ENCODE measurements around the gene DDX21.
"Not testable (repeated sequence)": the region's sequence is repeated elsewhere in the genome, so short reads cannot be mapped to it uniquely, and the experiment has no call there.

DDX21 gene

DNA sequence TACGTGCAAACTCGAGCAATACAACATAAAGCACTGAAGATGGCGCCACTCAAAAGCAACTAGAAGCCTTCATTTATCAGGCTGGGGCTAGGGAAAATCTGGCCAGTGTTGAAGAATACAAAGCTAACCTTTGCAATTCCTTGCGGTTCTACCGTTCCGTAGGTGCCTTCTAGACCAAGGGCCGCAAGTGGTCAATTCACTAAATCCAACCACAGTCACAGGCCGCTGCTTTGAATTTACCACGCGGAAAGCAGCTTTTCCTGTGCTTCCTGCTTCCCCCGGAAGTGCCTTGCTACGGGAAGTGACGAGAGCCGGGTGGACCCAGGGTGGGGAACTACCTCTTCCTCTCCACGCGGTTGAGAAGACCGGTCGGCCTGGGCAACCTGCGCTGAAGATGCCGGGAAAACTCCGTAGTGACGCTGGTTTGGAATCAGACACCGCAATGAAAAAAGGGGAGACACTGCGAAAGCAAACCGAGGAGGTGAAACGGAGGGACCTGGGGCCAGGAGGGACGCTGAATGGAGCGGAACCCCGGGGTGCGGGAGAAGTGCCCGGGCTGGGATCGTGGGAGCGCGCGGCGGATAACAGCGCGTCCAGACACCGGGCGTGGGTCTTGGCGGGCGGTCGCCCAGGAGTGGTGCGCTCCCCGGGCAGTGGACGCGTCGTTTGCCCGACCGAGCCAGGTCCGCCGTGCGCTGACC, at the start of gene DDX21:
DDX21 (plus strand) TSS at position 339 of the 701 bp plus-strand sequence; CDS start at position 395, 56 bp downstream.
- peak; percentile 87 for DNase-seq (ENCODE audit: low spot score)

DNA sequence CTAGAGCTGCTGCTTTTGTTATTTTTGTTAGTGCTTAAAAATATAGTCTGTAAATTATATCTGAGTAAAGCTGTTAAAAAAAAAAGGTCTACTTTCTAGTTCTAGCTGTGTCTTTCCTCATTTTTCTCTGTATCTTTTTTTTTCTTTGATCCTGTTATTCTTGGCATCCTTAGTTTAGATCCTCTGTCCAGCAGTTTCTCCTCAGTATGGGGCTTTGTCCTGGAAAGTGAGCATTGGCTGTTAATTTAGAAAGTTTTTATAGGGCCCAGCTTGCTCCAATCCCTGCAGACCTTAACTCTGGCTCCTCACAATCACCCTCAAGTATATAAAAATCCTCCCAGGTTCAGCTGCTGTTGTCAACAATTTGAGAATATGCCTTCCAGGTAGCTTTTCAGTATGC, 31.4 kb upstream of the DDX21 start:
- DNase-seq (ENCODE audit: low spot score), result no peak

DNA sequence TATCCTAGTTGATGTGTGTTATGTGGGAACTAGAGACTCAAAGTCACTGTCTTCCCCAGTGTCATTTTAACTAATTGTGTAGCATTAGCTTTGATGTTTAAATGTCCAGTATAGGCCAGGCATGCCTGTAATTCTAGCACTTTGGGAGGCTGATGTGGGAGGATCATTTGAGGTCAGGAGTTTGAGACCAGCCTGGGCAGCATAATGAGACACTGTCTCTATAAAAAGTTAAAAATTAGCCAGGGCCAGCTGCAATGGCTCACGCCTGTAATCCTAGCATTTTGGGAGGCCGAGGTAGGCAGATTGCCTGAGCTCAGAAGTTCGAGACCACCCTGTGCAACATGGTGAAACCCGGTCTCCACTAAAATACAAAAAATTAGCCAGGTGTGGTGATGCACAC, 30.5 kb upstream of the DDX21 start:
- DNase-seq (ENCODE audit: low spot score), result no peak

DNA sequence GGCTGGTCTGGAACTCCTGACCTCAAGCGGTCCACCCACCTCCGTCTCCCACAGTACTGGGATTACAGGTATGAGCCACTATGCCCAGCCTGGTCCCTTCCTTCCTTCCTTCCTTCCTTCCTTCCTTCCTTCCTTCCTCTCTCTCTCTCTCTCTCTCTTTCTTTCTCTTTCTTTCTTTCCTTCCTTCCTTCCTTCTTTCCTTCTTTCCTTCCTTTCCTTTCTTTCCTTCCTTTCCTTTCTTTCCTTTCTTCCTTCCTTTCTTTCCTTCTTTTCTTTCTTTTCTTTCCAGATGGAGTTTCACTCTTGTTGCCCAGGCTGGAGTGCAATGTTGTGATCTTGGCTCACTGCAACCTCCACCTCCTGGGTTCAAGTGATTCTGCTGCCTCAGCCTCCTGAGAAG, 26.8 kb upstream of the DDX21 start:
- DNase-seq (ENCODE audit: low spot score), result not testable (repeated sequence)

DNA sequence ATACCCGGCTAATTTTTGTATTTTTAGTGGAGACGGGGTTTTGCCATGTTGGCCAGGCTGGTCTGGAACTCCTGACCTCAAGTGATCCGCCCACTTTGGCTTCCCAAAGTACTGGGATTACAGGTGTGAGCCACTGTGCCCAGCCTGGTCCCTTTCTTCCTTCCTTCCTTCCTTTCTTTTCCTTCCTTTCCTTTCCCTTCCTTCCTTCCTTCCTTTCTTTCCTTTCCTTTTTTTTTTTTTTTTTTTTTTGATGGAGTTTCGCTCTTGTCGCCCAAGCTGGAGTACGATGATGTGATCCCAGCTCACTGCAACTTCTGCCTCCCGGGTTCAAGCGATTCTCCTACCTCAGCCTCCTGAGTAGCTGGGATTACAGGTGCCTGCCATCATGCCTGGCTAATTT, 26.1 kb upstream of the DDX21 start:
- DNase-seq (ENCODE audit: low spot score), result not testable (repeated sequence)

DNA sequence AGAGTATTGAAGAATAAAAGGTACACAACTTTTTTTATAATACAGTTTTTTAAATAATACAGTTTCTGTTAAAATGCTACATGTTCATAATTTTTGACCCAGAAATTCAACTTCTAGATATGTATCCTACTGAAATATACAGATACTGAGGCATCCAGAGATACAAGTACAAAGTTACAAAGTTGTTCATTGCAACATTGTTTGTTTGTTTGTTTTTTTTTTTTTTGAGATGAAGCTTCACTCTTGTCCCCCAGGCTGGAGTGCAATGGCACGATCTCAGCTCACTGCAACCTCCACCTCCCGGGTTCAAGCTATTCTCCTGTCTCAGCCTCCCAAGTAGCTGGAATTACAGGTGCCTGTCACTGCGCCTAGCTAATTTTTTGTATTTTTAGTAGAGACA, 23.1 kb upstream of the DDX21 start:
- not testable (repeated sequence) for DNase-seq (ENCODE audit: low spot score)

DNA sequence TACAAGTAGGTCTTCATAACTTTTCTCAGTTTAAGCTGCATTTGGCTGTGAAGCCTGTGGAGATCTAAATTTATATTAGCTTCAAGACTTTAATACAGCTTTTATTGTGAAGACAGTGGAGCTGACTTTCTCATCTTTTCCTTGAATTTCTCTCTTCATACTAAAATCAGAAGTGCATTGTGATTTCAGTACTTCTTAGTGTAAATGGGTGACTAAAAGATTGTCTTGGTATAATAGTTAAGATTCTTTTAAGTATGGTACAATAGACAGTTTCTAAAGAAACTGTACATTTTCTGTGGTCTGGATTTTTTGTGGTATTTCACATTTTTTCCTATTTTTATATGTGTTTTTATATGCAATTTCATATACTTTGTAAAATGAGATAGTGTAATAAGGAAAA, 21.0 kb upstream of the DDX21 start:
- DNase-seq (ENCODE audit: low spot score), result no peak

DNA sequence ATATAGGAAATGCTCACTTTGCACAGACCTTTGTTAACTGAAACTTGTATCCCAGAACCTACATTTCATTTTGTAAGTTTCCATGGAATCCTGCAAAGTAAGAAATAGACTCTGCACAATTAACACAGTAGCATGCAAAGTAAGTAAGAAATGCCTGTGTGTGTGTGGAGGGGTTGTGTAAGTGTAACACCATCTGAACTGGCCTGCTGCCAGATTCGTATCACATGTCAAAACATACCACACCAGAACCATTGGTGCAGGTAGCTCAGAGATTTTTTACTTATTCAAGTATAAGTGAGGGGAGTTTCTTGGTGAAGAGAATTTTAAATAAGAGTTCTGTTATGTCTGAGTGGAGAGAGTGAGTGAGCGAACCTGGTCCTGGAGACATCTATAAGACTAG, 17.9 kb upstream of the DDX21 start:
- no peak for DNase-seq (ENCODE audit: low spot score)

DNA sequence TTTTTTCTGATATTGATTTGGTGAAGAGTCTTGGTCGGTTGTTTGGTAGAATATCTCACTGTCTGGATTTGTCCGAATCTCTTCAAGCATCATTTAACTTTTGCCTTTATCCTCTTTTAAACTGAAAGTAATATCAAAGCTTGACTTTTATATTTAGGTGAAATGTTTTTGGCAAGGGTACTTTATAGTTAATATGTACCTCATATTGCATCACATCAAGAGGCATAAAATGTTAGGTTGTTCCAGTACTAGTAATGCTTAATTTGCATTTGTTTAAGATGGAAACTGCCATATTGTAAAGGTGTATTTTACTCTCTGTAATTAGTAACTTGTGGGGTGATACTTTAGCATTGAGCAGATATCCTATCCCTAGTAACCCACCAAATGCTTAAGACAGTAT, 17.1 kb upstream of the DDX21 start:
- no peak for DNase-seq (ENCODE audit: low spot score)

DNA sequence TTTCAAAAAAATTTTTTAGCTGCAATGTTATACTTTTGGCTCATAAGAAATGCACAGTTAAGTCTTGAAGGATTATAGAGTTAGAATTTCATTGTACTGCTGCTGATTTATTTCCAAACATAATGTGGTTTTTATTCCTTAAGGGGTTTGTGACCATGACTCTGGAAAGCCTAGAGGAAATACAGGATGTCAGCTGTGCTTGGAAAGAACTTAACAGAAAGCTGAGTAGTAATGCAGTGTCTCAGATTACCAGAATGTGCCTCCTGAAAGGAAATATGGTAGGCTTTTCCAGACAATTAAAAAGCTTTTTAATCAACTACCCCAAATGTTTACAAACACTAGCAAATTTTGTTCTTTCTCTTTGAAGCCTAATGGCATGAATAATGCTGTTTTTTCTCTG, 15.1 kb upstream of the DDX21 start:
- not testable (repeated sequence) for DNase-seq (ENCODE audit: low spot score)

DNA sequence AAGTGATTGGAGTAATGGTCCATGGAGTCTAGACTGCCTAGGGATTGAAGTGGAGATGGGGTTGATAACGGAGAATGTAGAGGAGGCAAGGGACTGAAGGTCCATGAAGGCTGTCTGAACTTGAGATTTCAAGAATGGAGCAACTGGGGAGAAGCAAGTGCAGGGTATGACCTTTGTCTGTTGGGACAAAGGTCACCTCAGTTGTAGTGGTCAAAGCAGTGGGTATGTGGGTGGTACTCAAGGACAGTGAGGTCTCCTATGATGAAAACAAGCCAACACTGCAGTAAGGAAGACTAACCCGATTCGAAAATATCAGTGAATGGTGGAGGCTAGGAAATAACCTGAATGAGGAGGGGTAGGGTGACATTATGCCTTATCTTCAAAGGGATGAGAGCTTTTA, 5.4 kb upstream of the DDX21 start:
- DNase-seq (ENCODE audit: low spot score), result no peak

DNA sequence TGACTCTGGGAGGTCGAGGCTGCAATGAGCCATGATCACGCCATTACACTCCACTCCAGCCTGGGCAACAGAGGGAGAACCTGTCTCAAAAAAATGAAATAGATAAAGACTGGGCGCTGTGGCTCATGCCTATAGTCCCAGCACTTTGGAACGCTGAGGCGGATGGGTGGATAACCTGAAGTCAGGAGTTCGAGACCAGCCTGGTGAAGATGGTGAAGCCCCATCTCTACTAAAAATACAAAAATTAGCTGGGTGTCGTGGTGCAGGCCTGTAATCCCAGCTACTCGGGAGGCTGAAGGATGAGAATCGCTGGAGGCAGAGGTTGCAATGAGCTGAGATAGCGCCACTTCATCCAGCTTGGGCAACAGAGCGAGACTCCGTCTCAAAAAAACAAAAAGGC, 1.1 kb upstream of the DDX21 start:
- DNase-seq (ENCODE audit: low spot score), result no peak

DNA sequence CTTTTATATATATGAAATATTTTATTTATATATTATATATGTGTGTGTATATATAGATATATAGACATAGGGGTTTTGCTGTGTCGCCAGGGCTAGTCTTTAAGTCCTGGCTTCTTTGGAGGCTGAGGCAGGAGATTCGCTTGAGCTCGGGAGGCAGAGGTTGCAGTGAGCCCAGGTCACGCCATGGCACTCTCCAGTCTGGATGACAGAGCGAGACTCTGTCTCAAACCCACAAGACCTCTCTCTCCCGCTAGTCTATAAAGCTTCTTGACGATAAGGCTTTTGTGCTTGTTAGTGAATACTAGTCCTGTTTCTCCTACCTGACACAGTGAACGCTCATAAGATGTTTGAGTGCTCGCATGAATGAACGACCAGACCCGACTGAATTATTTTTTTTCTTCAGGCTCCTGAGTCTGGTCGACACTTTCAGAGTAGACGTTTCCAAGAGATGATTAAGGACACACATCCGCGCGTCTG, 577 bp upstream of the DDX21 start:
- DNase-seq (ENCODE audit: low spot score), result peak; percentile 15

DNA sequence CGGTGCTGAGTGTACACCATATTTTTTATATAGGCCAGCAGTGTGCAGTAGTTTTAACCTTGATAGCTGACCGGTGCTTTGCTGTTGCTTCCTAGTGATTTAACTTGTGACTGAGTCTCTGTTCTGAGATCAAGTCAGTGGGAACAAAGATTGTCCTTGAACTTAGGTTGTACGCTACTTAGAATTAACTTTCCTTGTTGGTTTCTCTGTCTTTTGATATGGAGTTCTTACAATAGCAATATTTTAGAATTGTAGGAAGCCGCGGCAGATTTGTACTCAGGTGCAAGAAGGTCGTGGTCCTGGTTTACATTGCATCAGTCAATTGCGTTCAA, 1.3 kb downstream of the DDX21 start:
- no peak for DNase-seq (ENCODE audit: low spot score)

DNA sequence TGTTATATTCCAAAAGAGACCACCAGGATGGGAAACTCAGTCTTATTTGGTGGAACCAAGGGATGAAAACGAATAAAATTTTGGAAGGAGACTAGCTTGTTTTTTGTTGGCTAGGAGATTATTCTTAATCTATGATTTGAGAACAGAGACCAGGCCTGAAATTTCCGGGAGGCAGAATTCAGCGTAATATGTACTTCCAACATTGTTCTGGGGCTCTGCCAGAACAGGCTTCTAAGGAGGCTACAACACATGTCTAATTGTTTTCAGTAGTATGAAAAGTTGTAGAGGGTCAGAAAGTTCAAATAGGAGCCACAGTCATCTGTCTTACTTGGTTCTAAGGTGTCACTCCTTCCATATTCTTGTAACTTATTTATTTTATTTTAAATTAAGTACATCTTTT, 1.7 kb downstream of the DDX21 start:
- DNase-seq (ENCODE audit: low spot score), result no peak

DNA sequence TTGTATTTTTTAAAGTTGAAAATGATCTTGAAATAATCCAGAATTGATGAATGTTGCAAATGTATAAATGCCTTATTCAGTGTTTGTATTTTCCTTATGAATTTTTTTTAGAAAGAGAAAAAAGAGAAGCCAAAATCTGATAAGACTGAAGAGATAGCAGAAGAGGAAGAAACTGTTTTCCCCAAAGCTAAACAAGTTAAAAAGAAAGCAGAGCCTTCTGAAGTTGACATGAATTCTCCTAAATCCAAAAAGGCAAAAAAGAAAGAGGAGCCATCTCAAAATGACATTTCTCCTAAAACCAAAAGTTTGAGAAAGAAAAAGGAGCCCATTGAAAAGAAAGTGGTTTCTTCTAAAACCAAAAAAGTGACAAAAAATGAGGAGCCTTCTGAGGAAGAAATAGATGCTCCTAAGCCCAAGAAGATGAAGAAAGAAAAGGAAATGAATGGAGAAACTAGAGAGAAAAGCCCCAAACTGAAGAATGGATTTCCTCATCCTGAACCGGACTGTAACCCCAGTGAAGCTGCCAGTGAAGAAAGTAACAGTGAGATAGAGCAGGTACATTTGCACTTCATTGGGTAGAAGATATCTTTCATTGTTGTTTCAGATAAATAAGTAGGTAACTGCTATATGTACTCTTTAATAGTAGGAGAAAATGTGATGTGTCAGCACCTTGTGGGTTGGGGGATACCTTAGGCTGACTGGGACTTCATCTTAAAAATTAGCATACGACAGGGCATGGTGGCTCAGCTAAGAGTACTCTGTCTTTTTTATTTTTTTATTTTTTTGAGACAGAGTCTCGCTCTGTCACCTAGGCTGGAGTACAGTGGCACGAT, 3.9 kb downstream of the DDX21 start:
- no peak for DNase-seq (ENCODE audit: low spot score)

DNA sequence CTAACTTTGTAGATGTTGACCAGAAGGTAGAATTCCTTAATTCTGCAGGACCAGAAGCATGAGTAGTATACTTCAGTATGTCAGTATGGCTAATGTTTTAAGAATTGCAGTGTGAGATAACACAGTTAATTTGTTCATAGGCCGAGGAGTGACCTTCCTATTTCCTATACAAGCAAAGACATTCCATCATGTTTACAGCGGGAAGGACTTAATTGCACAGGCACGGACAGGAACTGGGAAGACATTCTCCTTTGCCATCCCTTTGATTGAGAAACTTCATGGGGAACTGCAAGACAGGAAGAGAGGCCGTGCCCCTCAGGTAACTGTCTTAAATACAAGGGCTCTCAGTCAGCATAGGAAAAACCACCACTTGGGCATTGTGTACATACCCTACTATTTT, 7.2 kb downstream of the DDX21 start:
- DNase-seq (ENCODE audit: low spot score), result no peak

DNA sequence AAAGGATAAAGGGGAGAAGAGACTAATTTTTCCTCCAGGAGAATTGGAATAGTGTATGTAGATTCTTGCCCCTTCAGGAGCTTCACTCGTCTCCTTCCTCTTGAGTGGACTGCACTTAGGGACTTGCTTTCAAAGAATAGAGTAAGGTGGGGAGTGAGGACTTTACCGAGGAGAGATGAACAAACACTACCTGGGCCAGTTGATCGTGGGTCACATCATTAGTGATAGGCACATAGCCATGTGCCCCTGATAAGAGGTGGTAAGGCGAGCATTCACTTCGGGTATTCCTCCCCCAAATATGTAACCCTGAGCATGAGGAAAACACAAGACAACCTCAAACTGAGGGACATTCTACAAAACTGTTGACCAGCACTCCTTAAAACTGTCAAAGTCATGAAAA, 18.0 kb downstream of the DDX21 start:
- no peak for DNase-seq (ENCODE audit: low spot score)

DNA sequence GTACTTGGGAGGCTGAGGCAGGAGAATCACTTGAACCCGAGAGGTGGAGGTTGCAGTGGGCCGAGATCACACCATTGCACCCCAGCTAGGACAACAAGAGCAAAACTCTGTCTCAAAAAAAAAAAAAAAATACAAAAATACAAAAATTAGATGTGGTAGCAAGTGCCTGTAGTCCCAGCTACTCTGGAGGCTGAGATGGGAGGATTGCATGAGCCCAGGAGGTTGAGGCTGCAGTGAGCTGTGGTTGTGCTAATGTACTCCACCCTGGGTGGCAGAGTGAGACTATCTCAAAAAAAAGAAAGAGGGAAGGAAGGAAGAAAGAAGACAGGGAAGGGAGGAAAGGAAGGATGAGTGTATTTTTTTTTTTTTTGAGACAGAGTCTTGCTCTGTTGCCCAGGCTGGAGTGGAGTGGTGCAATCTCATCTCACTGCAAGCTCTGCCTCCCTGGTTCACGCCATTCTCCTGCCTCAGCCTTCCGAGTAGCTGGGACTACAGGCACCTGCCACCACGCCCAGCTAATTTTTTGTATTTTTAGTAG, 20.0 kb downstream of the DDX21 start:
- DNase-seq (ENCODE audit: low spot score), result not testable (repeated sequence)

DNA sequence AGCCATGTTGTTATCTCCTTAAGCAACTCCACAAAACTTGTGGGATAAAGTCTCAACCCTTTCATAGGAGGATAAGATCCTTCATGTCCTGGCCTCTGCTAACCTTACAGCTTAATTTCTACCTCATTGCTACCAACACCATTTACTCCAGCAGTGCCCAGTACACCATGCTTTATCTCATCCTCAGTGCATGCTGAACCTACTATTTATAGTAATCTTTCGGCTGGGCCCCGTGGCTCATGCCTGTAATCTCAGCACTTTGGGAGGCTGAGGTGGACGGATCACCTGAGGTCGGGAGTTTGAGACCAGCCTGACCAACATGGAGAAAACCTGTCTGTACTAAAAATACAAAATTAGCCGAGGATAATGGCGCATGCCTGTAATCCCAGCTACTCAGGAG, 23.8 kb downstream of the DDX21 start:
- not testable (repeated sequence) for DNase-seq (ENCODE audit: low spot score)

DNA sequence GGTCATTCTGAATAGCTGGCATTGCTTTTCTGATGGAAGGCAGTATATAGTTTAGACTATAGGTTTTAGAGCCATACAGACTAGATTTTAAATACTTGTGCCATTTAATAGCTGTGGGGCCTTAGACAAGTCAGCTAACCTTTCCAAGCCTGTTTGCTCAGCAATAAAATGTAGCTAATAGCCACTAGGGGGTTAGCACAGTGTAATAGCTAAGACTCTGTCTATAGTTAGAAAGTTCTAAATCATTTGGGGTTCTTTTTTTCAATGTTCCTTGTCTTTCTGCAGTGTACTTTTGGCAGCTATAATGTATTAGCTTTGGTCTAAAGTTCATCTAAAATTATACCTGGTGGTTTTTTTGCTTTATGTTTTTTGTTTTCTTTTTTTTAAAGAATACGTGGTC, 25.1 kb downstream of the DDX21 start:
- DNase-seq (ENCODE audit: low spot score), result no peak

DNA sequence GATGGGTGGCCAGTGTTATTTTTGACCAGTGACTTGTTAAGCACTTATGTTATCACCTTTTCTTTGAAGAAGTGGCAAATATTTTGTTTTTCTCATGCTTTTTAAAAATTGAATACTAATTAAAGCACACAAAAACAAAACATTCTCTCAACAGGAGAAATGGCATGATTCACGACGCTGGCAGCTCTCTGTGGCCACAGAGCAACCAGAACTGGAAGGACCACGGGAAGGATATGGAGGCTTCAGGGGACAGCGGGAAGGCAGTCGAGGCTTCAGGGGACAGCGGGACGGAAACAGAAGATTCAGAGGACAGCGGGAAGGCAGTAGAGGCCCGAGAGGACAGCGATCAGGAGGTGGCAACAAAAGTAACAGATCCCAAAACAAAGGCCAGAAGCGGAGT, 26.4 kb downstream of the DDX21 start:
- DNase-seq (ENCODE audit: low spot score), result no peak

DNA sequence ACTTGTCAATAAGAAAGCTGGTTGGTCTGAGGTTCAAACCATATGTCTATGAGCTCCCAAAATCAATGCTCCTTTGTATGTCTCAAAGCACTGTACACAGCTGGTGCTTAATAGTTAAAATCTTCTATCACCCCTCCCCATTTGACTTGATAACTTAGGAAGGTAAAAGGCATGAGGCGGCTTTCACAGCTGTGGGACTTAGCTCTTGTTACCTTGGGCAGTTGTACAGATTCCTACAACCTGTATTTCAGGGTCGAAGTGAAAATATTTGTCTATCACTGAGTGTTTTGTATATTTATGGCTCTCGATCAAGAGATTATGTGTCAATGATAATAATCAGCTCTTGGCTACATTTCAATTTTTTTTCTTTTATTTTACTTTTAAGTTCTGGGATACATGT, 31.6 kb downstream of the DDX21 start:
- no peak for DNase-seq (ENCODE audit: low spot score)
